GM18499 (cell line): ENCODE data around the gene BARHL1.

Source experiments
- ATAC-seq: cut with Tn5 transposase; IDR thresholded peaks from one replicate; pipeline ENCODE4 v1.9.1; 2021; ENCODE audit warnings: moderate number of reproducible peaks; ENCODE audit not compliant: insufficient read depth, unreplicated experiment

The BARHL1 gene

GRCh38 chr9:132582276-132582785, at the start of gene BARHL1:
Gene BARHL1 (plus strand): TSS chr9:132582606. CDS start chr9:132582798, 192 bp downstream.
- ATAC-seq, result no peak

GRCh38 chr9:132534832-132535231, 47.6 kb upstream of the BARHL1 start:
- no peak for ATAC-seq

- ATAC-seq, result no peak
These were observed 46.3 kb upstream of the BARHL1 start for GRCh38 chr9:132536124-132536523.

- ATAC-seq, result no peak
These were observed 45.1 kb upstream of the BARHL1 start for GRCh38 chr9:132537352-132537751.

- ATAC-seq, result no peak
These were observed 44.3 kb upstream of the BARHL1 start for GRCh38 chr9:132538071-132538470.

- ATAC-seq, result no peak
These were observed 43.3 kb upstream of the BARHL1 start for GRCh38 chr9:132539096-132539495.

- ATAC-seq, result no peak
These were observed 41.4 kb upstream of the BARHL1 start for GRCh38 chr9:132541051-132541450.

- ATAC-seq, result no peak
These were observed 40.3 kb upstream of the BARHL1 start for GRCh38 chr9:132541870-132542830.

- no peak for ATAC-seq
These were observed 39.2 kb upstream of the BARHL1 start for GRCh38 chr9:132543251-132543650.

GRCh38 chr9:132543960-132544359, 38.4 kb upstream of the BARHL1 start:
- no peak for ATAC-seq

- no peak for ATAC-seq
These were observed 36.8 kb upstream of the BARHL1 start for GRCh38 chr9:132545578-132545977.

GRCh38 chr9:132546148-132547051, 36.0 kb upstream of the BARHL1 start:
- ATAC-seq, result no peak

GRCh38 chr9:132547052-132547431, 35.4 kb upstream of the BARHL1 start:
- ATAC-seq, result no peak

- ATAC-seq, result no peak
These were observed 35.0 kb upstream of the BARHL1 start for GRCh38 chr9:132547436-132547835.

GRCh38 chr9:132547976-132548730, 34.3 kb upstream of the BARHL1 start:
- no peak for ATAC-seq

GRCh38 chr9:132548751-132549640, 33.4 kb upstream of the BARHL1 start:
- ATAC-seq, result no peak

GRCh38 chr9:132551556-132551955, 30.9 kb upstream of the BARHL1 start:
- ATAC-seq, result no peak

GRCh38 chr9:132552041-132552440, 30.4 kb upstream of the BARHL1 start:
- no peak for ATAC-seq

GRCh38 chr9:132554755-132555154, 27.7 kb upstream of the BARHL1 start:
- ATAC-seq, result no peak
